Right lobe of liver (tissue), 4 donors: ENCODE data around the gene PDIA5.

ENCODE experiments used
- CTCF ChIP-seq, 4 donors: fragments of 200-600 bp in 3 of 4; fragments of 450-650 bp in 1 of 4; IDR thresholded peaks; one replicate each; pipeline versions ENCODE4 v1.5.1 to v1.8.0; 2016 to 2022; ENCODE audit warnings: antibody characterized with exemption in 4 of 4, mild to moderate bottlenecking in 2 of 4
- POLR2A ChIP-seq: fragments of 450-650 bp; IDR thresholded peaks from one replicate; pipeline ENCODE4 v1.6.1; 2017; ENCODE audit warnings: antibody characterized with exemption, mild to moderate bottlenecking
- donor health status: DM: no; HTN: no; CAD: no.
- donor health status: DM: no; HTN: no; CAD: no.
- donor health status: DM: no; HTN: yes; CAD: no.

- TF ChIP-seq POLR2A (no peak), CTCF (IDR thresholded peaks at IDR 0.05) (no peak)
These were observed 24.1 kb downstream of the PDIA5 start for GRCh38 chr3:123090728-123091531.
